ENCODE data around the gene C1orf232.

Gene C1orf232

DNA sequence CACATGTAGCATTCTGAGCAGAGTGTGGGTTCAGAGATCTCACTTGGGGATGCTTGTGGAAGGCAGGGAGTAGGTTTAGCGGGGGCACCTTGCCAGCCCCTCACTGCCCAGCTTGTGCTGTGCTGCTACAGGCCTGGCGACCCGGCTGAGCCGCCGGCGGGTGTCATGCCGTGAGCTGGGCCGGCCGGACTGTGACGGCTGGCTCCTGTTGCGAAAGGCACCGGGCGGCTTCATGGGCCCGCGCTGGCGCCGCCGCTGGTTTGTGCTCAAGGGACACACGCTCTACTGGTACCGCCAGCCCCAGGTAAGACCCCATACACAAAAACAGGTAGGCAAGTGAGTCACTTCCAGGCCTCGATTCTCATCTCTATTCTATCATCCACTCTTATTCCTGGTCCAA, 16.1 kb upstream of the C1orf232 start:
- no peak overlapping the region for H4K8ac ChIP-seq (ENCODE audit: low read depth, low read length)
- no peak overlapping the region for H2BK120ac ChIP-seq (ENCODE audit: low read depth, low read length)
- H3K4me2 ChIP-seq (ENCODE audit: insufficient read depth, low read length, poor library complexity, severe bottlenecking): no peak overlapping the region
- peaks cover 0 to 7% of the 10 kb centered on the region in 2 donors for H3K36me3 ChIP-seq (replicated peaks in 1 of 2; ENCODE audit: control insufficient read depth in 2 of 2, insufficient read depth in 2 of 2, low read length in 2 of 2)
- H2BK5ac ChIP-seq (ENCODE audit: low read length): no peak overlapping the region
- no peaks in the 10 kb centered on the region for H3K9me3 ChIP-seq (replicated peaks in 1 of 2; ENCODE audit: control insufficient read depth in 2 of 2, insufficient read depth in 1 of 2, low read depth in 1 of 2, low read length in 2 of 2)
- no peak overlapping the region for H3K18ac ChIP-seq (ENCODE audit: low read length)
- no peak for DNase-seq (ENCODE audit: low spot score)
- H3K4ac ChIP-seq (ENCODE audit: low read length): no peak overlapping the region
- no peak overlapping the region for H3K9ac ChIP-seq (ENCODE audit: low read depth, low read length, poor library complexity)
- no peaks in the 10 kb centered on the region for H3K4me1 ChIP-seq (ENCODE audit: control insufficient read depth in 2 of 2, insufficient read depth in 1 of 2, low read depth in 1 of 2, low read length in 2 of 2)
- H3K4me3 ChIP-seq (ENCODE audit: low read length in 2 of 2): no peak overlapping the region
- no CpG with 5 or more reads among the region's 21 CpGs for WGBS, 2 donors (ENCODE audit: extremely low coverage in 2 of 2, insufficient read length in 2 of 2, insufficient replicate concordance in 1 of 2)
- H4K91ac ChIP-seq (ENCODE audit: low read depth, low read length, poor library complexity): no peak overlapping the region
- H3K27ac ChIP-seq (replicated peaks; ENCODE audit: low read length): no peak overlapping the region
- no peak overlapping the region for H3K14ac ChIP-seq (ENCODE audit: low read length)
- no peaks in the 10 kb centered on the region for H3K27me3 ChIP-seq (ENCODE audit: control insufficient read depth in 3 of 3, insufficient read depth in 3 of 3, low read depth in 1 of 3, low read length in 3 of 3)
- no peak overlapping the region for H2BK15ac ChIP-seq (ENCODE audit: low read length)
- no peaks in the 10 kb centered on the region for H3K79me1 ChIP-seq (ENCODE audit: low read depth, low read length)
- no peak overlapping the region for H2AFZ ChIP-seq (ENCODE audit: low read length)
- no peak overlapping the region for H2AK5ac ChIP-seq (ENCODE audit: low read depth, low read length)
- H2BK12ac ChIP-seq (ENCODE audit: low read length): no peak overlapping the region
- peak overlapping the region; percentile 55 for H3K23ac ChIP-seq (ENCODE audit: low read depth, low read length, poor library complexity)

DNA sequence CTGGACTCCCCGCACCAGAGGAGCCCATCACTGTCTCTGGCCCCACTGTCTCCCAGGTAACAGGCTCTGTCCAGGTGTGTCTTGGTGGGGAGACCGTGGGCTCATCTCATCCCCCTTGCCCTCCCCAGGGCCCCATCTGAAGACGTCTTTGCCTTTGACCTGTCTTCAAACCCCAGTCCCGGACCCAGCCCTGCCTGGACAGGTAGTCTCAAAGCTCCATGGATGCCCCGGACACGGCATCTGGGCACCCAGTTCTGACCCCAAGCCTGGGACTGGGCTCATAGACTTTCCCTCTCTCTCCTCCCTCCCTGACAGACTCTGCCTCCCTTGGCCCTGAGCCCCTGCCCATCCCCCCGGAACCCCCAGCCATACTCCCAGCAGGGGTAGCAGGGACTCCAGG, 15.3 kb upstream of the C1orf232 start:
- Histone ChIP-seq H3K4me2 (ENCODE audit: insufficient read depth, low read length, poor library complexity, severe bottlenecking) (no peak overlapping the region), H2BK5ac (ENCODE audit: low read length) (no peak overlapping the region), H4K8ac (ENCODE audit: low read depth, low read length) (no peak overlapping the region), H3K9me3 (replicated peaks in 1 of 2; ENCODE audit: control insufficient read depth in 2 of 2, insufficient read depth in 1 of 2, low read depth in 1 of 2, low read length in 2 of 2) (no peaks in the 10 kb centered on the region), H3K27ac (replicated peaks; ENCODE audit: low read length) (no peak overlapping the region), H2AK5ac (ENCODE audit: low read depth, low read length) (no peak overlapping the region), H3K4ac (ENCODE audit: low read length) (no peak overlapping the region), H3K27me3 (ENCODE audit: control insufficient read depth in 3 of 3, insufficient read depth in 3 of 3, low read depth in 1 of 3, low read length in 3 of 3) (no peaks in the 10 kb centered on the region), H2BK15ac (ENCODE audit: low read length) (no peak overlapping the region), H3K23ac (ENCODE audit: low read depth, low read length, poor library complexity) (no peak overlapping the region), H3K79me1 (ENCODE audit: low read depth, low read length) (no peaks in the 10 kb centered on the region), H3K36me3 (replicated peaks in 1 of 2; ENCODE audit: control insufficient read depth in 2 of 2, insufficient read depth in 2 of 2, low read length in 2 of 2) (peaks cover 0 to 4% of the 10 kb centered on the region in 2 donors), H3K4me3 (ENCODE audit: low read length in 2 of 2) (no peak overlapping the region), H4K91ac (ENCODE audit: low read depth, low read length, poor library complexity) (no peak overlapping the region), H3K14ac (ENCODE audit: low read length) (no peak overlapping the region), H2BK12ac (ENCODE audit: low read length) (no peak overlapping the region), H2BK120ac (ENCODE audit: low read depth, low read length) (no peak overlapping the region), H3K18ac (ENCODE audit: low read length) (peak overlapping the region; percentile 38), H3K9ac (ENCODE audit: low read depth, low read length, poor library complexity) (no peak overlapping the region), H2AFZ (ENCODE audit: low read length) (no peak overlapping the region), H3K4me1 (ENCODE audit: control insufficient read depth in 2 of 2, insufficient read depth in 1 of 2, low read depth in 1 of 2, low read length in 2 of 2) (no peaks in the 10 kb centered on the region)
- no peak for DNase-seq (ENCODE audit: low spot score)
- WGBS, 2 donors (ENCODE audit: extremely low coverage in 2 of 2, insufficient read length in 2 of 2, insufficient replicate concordance in 1 of 2): no CpG with 5 or more reads among the region's 7 CpGs

DNA sequence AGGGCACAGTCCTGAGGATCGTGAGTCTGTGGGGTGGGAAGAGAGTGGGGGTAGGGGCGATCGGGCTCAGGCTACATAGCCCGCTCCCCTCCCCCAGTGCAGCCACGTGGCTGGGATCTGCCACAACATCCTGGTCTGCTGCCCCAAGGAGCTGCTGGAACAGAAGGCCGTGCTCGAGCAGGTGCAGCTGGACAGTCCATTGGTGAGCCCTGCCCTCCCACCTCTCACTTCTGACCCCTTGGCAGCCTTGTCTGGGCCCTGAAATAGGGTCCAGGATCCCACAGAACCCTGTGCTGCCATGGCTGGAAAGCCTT, 13.6 kb upstream of the C1orf232 start:
- Histone ChIP-seq H2AFZ (ENCODE audit: low read length) (peak overlapping the region; percentile 51), H3K23ac (ENCODE audit: low read depth, low read length, poor library complexity) (peak overlapping the region; percentile 40), H3K4me2 (ENCODE audit: insufficient read depth, low read length, poor library complexity, severe bottlenecking) (no peak overlapping the region), H2BK5ac (ENCODE audit: low read length) (no peak overlapping the region), H3K4me1 (ENCODE audit: control insufficient read depth in 2 of 2, insufficient read depth in 1 of 2, low read depth in 1 of 2, low read length in 2 of 2) (peaks cover 0 to 2% of the 10 kb centered on the region in 2 donors), H3K4me3 (ENCODE audit: low read length in 2 of 2) (no peak overlapping the region), H3K14ac (ENCODE audit: low read length) (no peak overlapping the region), H2AK5ac (ENCODE audit: low read depth, low read length) (no peak overlapping the region), H3K36me3 (replicated peaks in 1 of 2; ENCODE audit: control insufficient read depth in 2 of 2, insufficient read depth in 2 of 2, low read length in 2 of 2) (no peaks in the 10 kb centered on the region), H3K9ac (ENCODE audit: low read depth, low read length, poor library complexity) (peak overlapping the region; percentile 50), H4K8ac (ENCODE audit: low read depth, low read length) (no peak overlapping the region), H3K79me1 (ENCODE audit: low read depth, low read length) (no peaks in the 10 kb centered on the region), H3K4ac (ENCODE audit: low read length) (no peak overlapping the region), H2BK12ac (ENCODE audit: low read length) (no peak overlapping the region), H3K27me3 (ENCODE audit: control insufficient read depth in 3 of 3, insufficient read depth in 3 of 3, low read depth in 1 of 3, low read length in 3 of 3) (no peaks in the 10 kb centered on the region), H4K91ac (ENCODE audit: low read depth, low read length, poor library complexity) (no peak overlapping the region), H2BK15ac (ENCODE audit: low read length) (no peak overlapping the region), H3K27ac (replicated peaks; ENCODE audit: low read length) (no peak overlapping the region), H3K18ac (ENCODE audit: low read length) (peak overlapping the region; percentile 35), H2BK120ac (ENCODE audit: low read depth, low read length) (no peak overlapping the region), H3K9me3 (replicated peaks in 1 of 2; ENCODE audit: control insufficient read depth in 2 of 2, insufficient read depth in 1 of 2, low read depth in 1 of 2, low read length in 2 of 2) (no peaks in the 10 kb centered on the region)
- DNase-seq (ENCODE audit: low spot score): no peak
- WGBS, 2 donors (ENCODE audit: extremely low coverage in 2 of 2, insufficient read length in 2 of 2, insufficient replicate concordance in 1 of 2): no CpG with 5 or more reads among the region's 7 CpGs

DNA sequence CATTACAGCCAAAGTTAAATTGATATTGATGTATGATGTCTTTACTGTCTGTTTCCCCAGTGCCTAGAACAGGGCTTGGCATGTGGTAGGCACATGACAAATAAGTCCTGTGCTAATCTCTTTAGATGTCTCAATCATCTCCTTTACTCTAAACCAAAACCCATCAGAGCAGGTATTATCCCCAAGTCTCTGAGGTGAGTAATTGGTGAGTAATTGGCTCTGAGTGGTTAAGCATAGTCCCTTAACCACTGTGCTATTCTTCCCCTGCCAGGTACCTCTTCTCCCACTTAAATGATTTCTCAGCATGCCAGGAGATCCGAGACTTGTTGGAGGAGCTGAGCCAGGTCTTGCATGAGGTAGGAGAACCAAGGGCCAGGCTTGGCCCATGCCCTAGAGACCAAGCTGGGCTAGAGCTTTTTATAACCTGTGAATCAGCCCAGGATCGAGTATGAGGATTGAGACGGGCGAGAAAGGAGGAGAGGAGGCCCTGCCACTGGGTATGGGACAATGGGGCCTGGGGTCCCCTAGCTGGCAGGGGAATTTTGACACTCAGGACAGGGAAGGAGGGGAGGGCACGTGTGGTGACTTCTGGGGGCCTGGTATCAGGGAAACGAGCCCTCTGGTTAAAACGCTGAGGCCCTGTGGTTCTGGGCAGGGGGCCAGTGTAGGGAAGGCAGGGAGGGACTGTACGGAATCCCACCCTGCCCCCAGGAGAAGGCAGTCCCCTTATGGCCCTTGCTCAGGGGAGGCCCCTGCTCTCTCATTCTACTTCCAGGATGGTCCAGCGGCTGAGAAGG, 13.0 kb upstream of the C1orf232 start:
- Histone ChIP-seq H3K4me2 (ENCODE audit: insufficient read depth, low read length, poor library complexity, severe bottlenecking) (no peak overlapping the region), H3K27ac (replicated peaks; ENCODE audit: low read length) (no peak overlapping the region), H2BK120ac (ENCODE audit: low read depth, low read length) (no peak overlapping the region), H3K9ac (ENCODE audit: low read depth, low read length, poor library complexity) (peak overlapping the region; percentile 50), H3K14ac (ENCODE audit: low read length) (no peak overlapping the region), H3K4ac (ENCODE audit: low read length) (no peak overlapping the region), H2BK5ac (ENCODE audit: low read length) (no peak overlapping the region), H3K27me3 (ENCODE audit: control insufficient read depth in 3 of 3, insufficient read depth in 3 of 3, low read depth in 1 of 3, low read length in 3 of 3) (no peaks in the 10 kb centered on the region), H2BK12ac (ENCODE audit: low read length) (no peak overlapping the region), H4K8ac (ENCODE audit: low read depth, low read length) (no peak overlapping the region), H4K91ac (ENCODE audit: low read depth, low read length, poor library complexity) (no peak overlapping the region), H3K4me1 (ENCODE audit: control insufficient read depth in 2 of 2, insufficient read depth in 1 of 2, low read depth in 1 of 2, low read length in 2 of 2) (peaks cover 0 to 5% of the 10 kb centered on the region in 2 donors), H3K18ac (ENCODE audit: low read length) (no peak overlapping the region), H3K79me1 (ENCODE audit: low read depth, low read length) (no peaks in the 10 kb centered on the region), H3K36me3 (replicated peaks in 1 of 2; ENCODE audit: control insufficient read depth in 2 of 2, insufficient read depth in 2 of 2, low read length in 2 of 2) (no peaks in the 10 kb centered on the region), H3K9me3 (replicated peaks in 1 of 2; ENCODE audit: control insufficient read depth in 2 of 2, insufficient read depth in 1 of 2, low read depth in 1 of 2, low read length in 2 of 2) (no peaks in the 10 kb centered on the region), H2BK15ac (ENCODE audit: low read length) (no peak overlapping the region), H2AK5ac (ENCODE audit: low read depth, low read length) (no peak overlapping the region), H2AFZ (ENCODE audit: low read length) (peak overlapping the region; percentile 51), H3K23ac (ENCODE audit: low read depth, low read length, poor library complexity) (no peak overlapping the region), H3K4me3 (ENCODE audit: low read length in 2 of 2) (no peak overlapping the region)
- WGBS, 2 donors (ENCODE audit: extremely low coverage in 2 of 2, insufficient read length in 2 of 2, insufficient replicate concordance in 1 of 2): no CpG with 5 or more reads among the region's 9 CpGs
- no peak for DNase-seq (ENCODE audit: low spot score)

Measured in neuronal stem cell (in vitro differentiated cells).